ENCODE data around the gene KTN1. TPM values are rescaled to one million over a fixed set of nuclear protein-coding genes. Genes with fewer than 3 reads are reported as not detected.

KTN1 gene
- 10 to 100 TPM; 85.1 to 92.3 TPM for total RNA-seq

GRCh38 chr14:55579724-55580469 is at the start of gene KTN1:
KTN1 (plus strand) TSS chr14:55580207; CDS start chr14:55612049, 31,842 bp downstream.
- Mint-ChIP-seq H3K4me1 (peaks cover 33% of the 10 kb centered on the region), H3K27me3 (no peaks in the 10 kb centered on the region), H3K9me3 (ENCODE audit: low read depth) (no peaks in the 10 kb centered on the region), H3K4me3 (peak within 1 kb of the TSS; percentile 80), H3K27ac (peak within 1 kb of the TSS; percentile 81), H3K36me3 (no peaks in the 10 kb centered on the region)
- ATAC-seq: peak; percentile 93
- CTCF ChIA-PET: interaction anchor here (0.8 kb wide), 1 partner anchor 895 kb away, joined by 3 read pairs; no protein-coding TSS in a partner anchor
- DNase-seq: peak; percentile 89

- CTCF ChIA-PET: no interaction called here
- no peak overlapping the region for H3K4me3 Mint-ChIP-seq
- peaks cover 8% of the 10 kb centered on the region for H3K27me3 Mint-ChIP-seq
- ATAC-seq (no peak), DNase-seq (no peak)
- no peaks in the 10 kb centered on the region for H3K9me3 Mint-ChIP-seq (ENCODE audit: low read depth)
- no peaks in the 10 kb centered on the region for H3K4me1 Mint-ChIP-seq
- no peak overlapping the region for H3K27ac Mint-ChIP-seq
- H3K36me3 Mint-ChIP-seq: no peaks in the 10 kb centered on the region
Measured at GRCh38 chr14:55530464-55530863, 49.5 kb upstream of the KTN1 start.

GRCh38 chr14:55532645-55533344 is 47.2 kb upstream of the KTN1 start:
- Mint-ChIP-seq H3K9me3 (ENCODE audit: low read depth) (peaks cover 2% of the 10 kb centered on the region), H3K27me3 (peaks cover 8% of the 10 kb centered on the region), H3K27ac (no peak overlapping the region), H3K4me3 (no peak overlapping the region), H3K36me3 (no peaks in the 10 kb centered on the region), H3K4me1 (no peaks in the 10 kb centered on the region)
- ATAC-seq (no peak), DNase-seq (no peak)
- CTCF ChIA-PET: interaction anchor here (0.8 kb wide), 1 partner anchor 1448 kb away, joined by 3 read pairs; no protein-coding TSS in a partner anchor

GRCh38 chr14:55533960-55534359 is 46.0 kb upstream of the KTN1 start:
- Mint-ChIP-seq H3K27me3 (peaks cover 5% of the 10 kb centered on the region), H3K27ac (no peak overlapping the region), H3K4me3 (no peak overlapping the region), H3K36me3 (no peaks in the 10 kb centered on the region), H3K9me3 (ENCODE audit: low read depth) (peaks cover 2% of the 10 kb centered on the region), H3K4me1 (no peaks in the 10 kb centered on the region)
- ATAC-seq: no peak
- CTCF ChIA-PET: no interaction called here
- DNase-seq: no peak

GRCh38 chr14:55535516-55536203 is 44.3 kb upstream of the KTN1 start:
- CTCF ChIA-PET: no interaction called here
- Mint-ChIP-seq H3K36me3 (no peaks in the 10 kb centered on the region), H3K4me1 (no peaks in the 10 kb centered on the region), H3K4me3 (no peak overlapping the region), H3K27me3 (peaks cover under 1% of the 10 kb centered on the region), H3K27ac (no peak overlapping the region), H3K9me3 (ENCODE audit: low read depth) (peaks cover 2% of the 10 kb centered on the region)
- ATAC-seq (no peak), DNase-seq (no peak)

GRCh38 chr14:55536204-55536708 is 43.8 kb upstream of the KTN1 start:
- Mint-ChIP-seq H3K27ac (no peak overlapping the region), H3K27me3 (no peaks in the 10 kb centered on the region), H3K4me1 (peaks cover 2% of the 10 kb centered on the region), H3K4me3 (no peak overlapping the region), H3K9me3 (ENCODE audit: low read depth) (peaks cover 2% of the 10 kb centered on the region), H3K36me3 (no peaks in the 10 kb centered on the region)
- CTCF ChIA-PET: no interaction called here
- DNase-seq: no peak
- no peak for ATAC-seq

- Mint-ChIP-seq H3K4me3 (no peak overlapping the region), H3K9me3 (ENCODE audit: low read depth) (peaks cover 2% of the 10 kb centered on the region), H3K4me1 (peaks cover 2% of the 10 kb centered on the region), H3K27ac (no peak overlapping the region), H3K27me3 (no peaks in the 10 kb centered on the region), H3K36me3 (no peaks in the 10 kb centered on the region)
- DNase-seq (no peak), ATAC-seq (no peak)
- CTCF ChIA-PET: no interaction called here
Measured at GRCh38 chr14:55537782-55538181, 42.2 kb upstream of the KTN1 start.

GRCh38 chr14:55539975-55540374 is 40.0 kb upstream of the KTN1 start:
- CTCF ChIA-PET: no interaction called here
- no peaks in the 10 kb centered on the region for H3K36me3 Mint-ChIP-seq
- H3K4me1 Mint-ChIP-seq: peaks cover 2% of the 10 kb centered on the region
- H3K27ac Mint-ChIP-seq: no peak overlapping the region
- peaks cover 2% of the 10 kb centered on the region for H3K9me3 Mint-ChIP-seq (ENCODE audit: low read depth)
- peaks cover 2% of the 10 kb centered on the region for H3K27me3 Mint-ChIP-seq
- no peak for DNase-seq
- no peak for ATAC-seq
- H3K4me3 Mint-ChIP-seq: no peak overlapping the region

- Mint-ChIP-seq H3K4me3 (no peak overlapping the region), H3K27ac (no peak overlapping the region), H3K9me3 (ENCODE audit: low read depth) (peaks cover 2% of the 10 kb centered on the region), H3K27me3 (peaks cover 2% of the 10 kb centered on the region), H3K4me1 (peaks cover 2% of the 10 kb centered on the region), H3K36me3 (no peaks in the 10 kb centered on the region)
- CTCF ChIA-PET: no interaction called here
- DNase-seq (no peak), ATAC-seq (no peak)
Measured at GRCh38 chr14:55540847-55541773, 38.9 kb upstream of the KTN1 start.

- H3K36me3 Mint-ChIP-seq: no peaks in the 10 kb centered on the region
- no peak overlapping the region for H3K4me3 Mint-ChIP-seq
- no peak for ATAC-seq
- H3K4me1 Mint-ChIP-seq: peaks cover 7% of the 10 kb centered on the region
- no peak for DNase-seq
- CTCF ChIA-PET: no interaction called here
- H3K27me3 Mint-ChIP-seq: peaks cover 2% of the 10 kb centered on the region
- no peak overlapping the region for H3K27ac Mint-ChIP-seq
- H3K9me3 Mint-ChIP-seq (ENCODE audit: low read depth): no peaks in the 10 kb centered on the region
Measured at GRCh38 chr14:55545779-55546178, 34.2 kb upstream of the KTN1 start.

- Mint-ChIP-seq H3K4me3 (no peak overlapping the region), H3K27me3 (peaks cover 2% of the 10 kb centered on the region), H3K9me3 (ENCODE audit: low read depth) (no peaks in the 10 kb centered on the region), H3K4me1 (peaks cover 4% of the 10 kb centered on the region), H3K27ac (no peak overlapping the region), H3K36me3 (no peaks in the 10 kb centered on the region)
- CTCF ChIA-PET: no interaction called here
- ATAC-seq: no peak
- DNase-seq: no peak
Measured at GRCh38 chr14:55546212-55546874, 33.7 kb upstream of the KTN1 start.

GRCh38 chr14:55547650-55548315 is 32.2 kb upstream of the KTN1 start:
- H3K27ac Mint-ChIP-seq: no peak overlapping the region
- peaks cover 2% of the 10 kb centered on the region for H3K27me3 Mint-ChIP-seq
- CTCF ChIA-PET: no interaction called here
- peaks cover 4% of the 10 kb centered on the region for H3K4me1 Mint-ChIP-seq
- H3K36me3 Mint-ChIP-seq: no peaks in the 10 kb centered on the region
- ATAC-seq: no peak
- DNase-seq: no peak
- H3K9me3 Mint-ChIP-seq (ENCODE audit: low read depth): no peaks in the 10 kb centered on the region
- H3K4me3 Mint-ChIP-seq: no peak overlapping the region
